ENCODE data around the gene CTNNA2.
"Not testable (repeated sequence)": the region's sequence is repeated elsewhere in the genome, so short reads cannot be mapped to it uniquely, and the experiment has no call there.

Gene CTNNA2

DNA sequence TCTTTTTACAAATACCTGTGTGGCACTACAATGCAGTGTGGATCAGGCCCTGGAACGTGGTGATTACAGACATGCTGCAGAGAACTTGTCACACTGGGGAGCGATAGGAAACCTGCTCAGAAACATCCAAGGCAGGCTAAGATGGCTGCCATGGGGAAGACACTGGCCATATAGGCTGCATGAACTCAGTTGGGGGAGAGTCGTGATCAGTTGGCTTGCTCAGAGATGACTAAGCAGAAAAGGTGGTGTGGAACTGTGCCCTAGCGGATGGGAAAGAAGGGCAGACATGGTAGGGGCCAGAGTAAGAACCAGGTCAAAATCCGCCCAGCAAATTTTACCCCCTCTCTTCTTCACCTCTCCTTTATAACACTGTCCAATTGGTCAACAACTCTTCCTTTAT lies 483.9 kb downstream of the CTNNA2 start:
- no peak for DNase-seq

GRCh38 chr2:80001701-80002101 lies 488.9 kb downstream of the CTNNA2 start:
- peak; percentile 87 for DNase-seq

DNA sequence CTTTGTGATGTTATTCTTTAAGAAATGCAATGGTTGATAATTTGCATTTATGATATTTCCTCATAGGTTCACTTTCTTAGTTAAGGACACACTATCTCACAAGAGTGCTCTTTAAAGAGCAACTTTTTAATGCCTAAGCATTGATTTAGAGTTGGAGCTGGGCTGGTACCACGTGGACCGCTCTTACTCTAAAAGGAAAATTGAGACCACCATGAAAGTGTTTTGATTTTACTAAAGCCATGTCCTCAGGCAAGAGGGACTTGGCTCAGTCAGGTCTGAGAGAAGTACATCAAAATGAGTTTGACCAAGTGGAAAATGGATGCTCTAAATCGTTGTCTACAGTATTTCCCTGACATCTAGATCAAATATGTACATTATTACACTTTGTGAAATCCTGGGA lies 489.3 kb downstream of the CTNNA2 start:
- DNase-seq = no peak

DNA sequence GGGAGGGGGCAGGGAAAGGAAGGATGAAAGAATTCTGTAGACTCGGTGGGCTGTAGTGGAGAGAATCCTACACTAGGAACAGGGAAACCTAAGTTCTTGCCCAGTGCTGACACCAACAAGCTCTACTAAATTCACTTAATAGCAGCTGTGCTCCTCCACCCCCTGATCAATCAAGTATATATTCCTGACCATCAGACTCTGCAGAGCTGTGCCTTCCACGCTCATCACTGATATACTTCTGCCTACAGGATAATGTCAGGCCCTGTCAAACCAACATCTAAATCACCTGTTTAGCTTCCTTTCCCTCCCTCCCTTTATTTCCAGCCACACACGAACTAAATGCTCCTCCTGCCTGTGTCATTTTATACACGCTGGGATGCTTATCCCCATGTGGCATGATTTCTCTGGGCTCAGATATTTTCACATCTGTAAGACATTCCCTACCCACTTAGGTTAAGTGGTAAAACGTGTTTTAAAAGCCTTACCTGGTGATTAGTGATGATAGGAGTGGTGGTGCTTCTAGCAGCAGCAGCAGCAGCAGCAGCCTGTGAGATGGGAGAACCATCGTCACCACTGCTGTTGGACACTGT lies 489.8 kb downstream of the CTNNA2 start:
- DNase-seq = no peak

DNA sequence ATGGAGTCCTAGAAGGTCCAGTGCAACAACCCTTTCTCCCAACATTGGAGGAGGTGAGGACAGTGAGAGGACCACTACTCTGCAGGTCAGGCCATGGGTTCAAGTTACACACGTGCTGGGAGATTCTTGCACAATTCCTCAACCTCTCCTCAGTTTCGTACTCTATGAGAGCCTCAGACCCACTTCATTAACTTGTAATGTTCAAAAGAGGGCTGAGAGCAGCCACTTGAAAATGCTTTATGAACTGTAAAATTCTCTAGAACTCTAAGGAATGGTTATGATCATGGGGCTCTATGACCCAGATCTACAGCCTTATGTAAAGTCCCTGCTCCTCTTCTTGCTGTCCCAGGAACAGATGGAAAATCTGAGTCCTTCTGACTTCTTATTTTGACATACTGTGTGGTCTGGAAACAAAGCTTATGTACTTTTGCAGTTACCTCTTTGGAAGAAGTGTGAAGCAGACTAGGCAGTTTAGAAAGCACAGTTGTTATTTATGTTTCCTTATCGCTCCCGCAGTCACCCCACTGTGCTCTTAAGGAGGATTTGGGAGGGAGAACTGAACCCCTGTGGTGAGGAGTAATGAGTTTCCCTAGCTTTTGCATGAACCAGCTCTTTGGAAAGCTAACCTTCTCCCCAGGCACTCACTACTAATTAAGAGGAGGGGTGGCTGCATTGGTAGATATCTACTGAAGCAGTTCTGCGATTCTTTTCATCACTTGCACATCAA lies 495.1 kb downstream of the CTNNA2 start:
- no peak for DNase-seq

DNA sequence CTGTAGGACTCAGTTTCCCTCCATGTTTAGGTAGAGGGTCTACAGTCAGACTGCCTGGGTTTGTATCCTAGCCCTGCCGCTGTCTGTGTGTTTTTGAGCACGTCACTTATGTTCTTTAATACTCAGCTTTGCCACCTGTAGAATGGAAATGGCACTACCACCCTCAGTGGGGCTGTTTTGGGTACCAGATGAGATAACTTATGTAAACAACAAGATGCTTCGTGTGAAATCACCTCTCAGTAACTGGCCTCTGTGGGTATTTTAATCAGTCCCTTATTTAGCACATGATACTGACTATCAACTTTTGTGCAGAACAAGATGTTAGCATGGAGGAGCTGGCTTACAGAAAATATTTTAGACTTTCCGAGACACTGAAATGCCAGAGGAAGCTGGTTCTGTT lies 495.7 kb downstream of the CTNNA2 start:
- DNase-seq = no peak

GRCh38 chr2:80009211-80009610 lies 496.4 kb downstream of the CTNNA2 start:
- DNase-seq = no peak

DNA sequence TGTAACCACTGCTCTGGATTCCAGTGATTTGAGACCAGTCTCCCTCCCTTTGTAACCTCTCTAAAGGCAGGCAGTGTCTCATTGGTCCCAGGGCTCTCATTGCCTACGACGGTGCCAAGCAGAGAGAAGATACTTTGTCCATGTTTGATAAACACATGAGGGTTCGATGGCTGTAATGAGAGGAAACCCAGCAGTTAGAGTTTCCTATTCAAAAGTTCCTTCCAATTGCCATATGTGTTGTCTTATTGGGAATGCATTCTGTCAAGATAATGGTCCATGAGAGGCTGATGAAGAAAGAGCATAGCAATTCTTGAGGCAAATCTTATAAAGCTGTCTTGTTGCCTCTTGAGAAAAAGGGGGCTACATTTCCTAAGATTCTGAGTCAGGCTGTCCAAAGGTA lies 499.2 kb downstream of the CTNNA2 start:
- no peak for DNase-seq

- DNase-seq = peak; percentile 74
Observed at GRCh38 chr2:80014637-80015036, 501.8 kb downstream of the CTNNA2 start.

DNA sequence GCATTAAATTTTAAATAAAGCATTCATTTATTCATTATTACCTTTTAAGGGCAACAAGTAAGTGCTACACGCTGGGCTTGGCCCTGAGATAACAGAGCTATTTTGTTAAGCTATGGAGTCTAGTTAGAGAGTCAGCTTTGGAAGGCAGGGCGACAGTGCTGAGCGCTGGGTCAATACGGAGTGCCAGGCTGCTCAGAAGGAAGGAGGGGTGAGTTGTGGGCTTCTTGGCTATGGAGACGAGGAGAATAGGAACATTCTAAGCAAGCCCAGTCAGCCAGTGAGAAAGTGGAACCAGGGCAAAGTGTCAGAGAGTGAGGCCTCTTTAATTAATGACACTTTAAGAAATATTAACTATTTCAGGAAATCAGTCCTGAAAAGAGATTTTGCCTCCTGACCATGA lies 503.3 kb downstream of the CTNNA2 start:
- DNase-seq = no peak

- DNase-seq = no peak
Observed at GRCh38 chr2:80019571-80020460, 507.0 kb downstream of the CTNNA2 start.

GRCh38 chr2:80022018-80022417 lies 509.2 kb downstream of the CTNNA2 start:
- no peak for DNase-seq

- DNase-seq = peak; percentile 30
Observed at GRCh38 chr2:80026040-80026729, 513.3 kb downstream of the CTNNA2 start.

- DNase-seq = no peak
Observed at GRCh38 chr2:80028051-80028450, 515.2 kb downstream of the CTNNA2 start.

GRCh38 chr2:80028584-80028983 lies 515.7 kb downstream of the CTNNA2 start:
- DNase-seq = no peak

DNA sequence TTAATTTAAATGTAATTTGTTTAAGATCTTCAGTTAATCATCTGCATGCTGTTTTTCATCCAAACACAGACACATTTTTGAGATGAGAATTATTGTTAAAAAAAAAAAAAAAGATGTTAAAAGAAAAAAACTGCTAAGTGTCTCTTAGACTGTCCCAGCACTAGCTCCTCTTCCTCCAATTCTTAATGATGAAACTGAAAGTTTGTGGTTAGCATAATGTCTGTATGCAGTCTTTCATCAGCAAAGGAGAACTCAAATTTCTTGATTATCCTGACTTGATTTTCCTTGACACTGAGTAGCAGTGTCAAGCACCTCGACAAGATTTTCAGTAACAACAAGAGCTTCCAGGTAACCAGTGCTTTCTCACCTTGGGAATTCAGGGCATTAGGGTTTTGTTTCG lies 517.3 kb downstream of the CTNNA2 start:
- no peak for DNase-seq

GRCh38 chr2:80032684-80033083 lies 519.8 kb downstream of the CTNNA2 start:
- DNase-seq = not testable (repeated sequence)

DNA sequence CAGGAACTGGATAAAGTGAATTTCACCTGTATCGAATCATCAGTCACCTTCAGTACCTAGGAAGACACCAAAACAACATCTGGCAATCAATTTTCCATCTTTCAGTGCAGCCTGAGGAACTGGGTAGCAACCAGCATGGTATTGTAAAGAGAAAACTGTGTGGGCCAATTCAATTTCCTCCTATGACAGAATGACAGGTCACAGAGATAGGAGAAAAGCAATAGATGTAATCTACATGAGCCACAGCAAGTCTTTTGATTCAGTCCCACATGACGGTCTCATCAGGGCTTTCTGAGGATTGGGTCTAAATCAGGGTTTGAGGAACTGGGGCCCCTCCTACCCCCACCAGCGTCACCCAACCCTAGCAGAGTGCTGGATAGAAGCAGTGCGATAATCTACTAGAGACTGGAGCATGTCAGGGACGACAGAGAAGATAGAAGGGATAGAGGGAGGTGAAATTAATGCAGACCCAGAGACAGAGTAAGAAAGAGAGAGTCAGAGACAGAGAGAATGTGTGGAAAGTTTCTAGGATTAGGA lies 523.0 kb downstream of the CTNNA2 start:
- no peak for DNase-seq

DNA sequence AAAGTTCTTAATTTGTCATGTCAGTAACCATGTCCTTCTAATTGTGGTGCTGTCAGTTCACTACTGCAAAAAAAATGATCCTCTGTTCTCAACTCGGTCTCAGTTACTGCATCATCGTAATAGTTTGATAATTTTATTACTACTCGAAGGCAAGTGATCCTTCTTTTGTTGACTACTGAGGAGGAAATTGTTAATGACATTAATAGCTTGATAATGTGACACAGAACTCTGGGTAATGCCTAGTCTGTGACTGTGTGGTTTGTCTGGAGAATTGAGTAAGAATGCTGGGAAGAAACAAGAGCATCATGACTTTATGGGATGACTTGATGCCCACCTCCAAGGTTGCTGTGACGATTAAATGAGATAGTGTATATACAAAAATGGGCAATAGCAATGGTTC lies 524.5 kb downstream of the CTNNA2 start:
- DNase-seq = no peak

GRCh38 chr2:80040226-80040625 lies 527.4 kb downstream of the CTNNA2 start:
- DNase-seq = no peak

- DNase-seq = no peak
Observed at GRCh38 chr2:80042635-80043034, 529.8 kb downstream of the CTNNA2 start.

- DNase-seq = no peak
Observed at GRCh38 chr2:80048296-80048695, 535.4 kb downstream of the CTNNA2 start.

GRCh38 chr2:80050246-80050645 lies 537.4 kb downstream of the CTNNA2 start:
- DNase-seq = peak; percentile 10

Measured in fibroblast of skin of right biceps (primary cell).